Hepatocyte (in vitro differentiated cells): ENCODE measurements around the gene TAF1.

ENCODE experiments used
- CTCF ChIP-seq: fragments of 200-600 bp; sonication (generic); IDR thresholded peaks from 2 replicates; pipeline ENCODE4 v1.5.1; 2016; ENCODE audit warnings: antibody characterized with exemption, mild to moderate bottlenecking; ENCODE audit not compliant: poor library complexity
- EZH2phosphoT487 ChIP-seq: fragments of 200-600 bp; sonication (generic); IDR thresholded peaks from one replicate; pipeline ENCODE4 v1.6.1; 2018; ENCODE audit warnings: antibody characterized with exemption, mild to moderate bottlenecking, low read depth, moderate library complexity; ENCODE audit not compliant: unreplicated experiment, severe bottlenecking

DNA sequence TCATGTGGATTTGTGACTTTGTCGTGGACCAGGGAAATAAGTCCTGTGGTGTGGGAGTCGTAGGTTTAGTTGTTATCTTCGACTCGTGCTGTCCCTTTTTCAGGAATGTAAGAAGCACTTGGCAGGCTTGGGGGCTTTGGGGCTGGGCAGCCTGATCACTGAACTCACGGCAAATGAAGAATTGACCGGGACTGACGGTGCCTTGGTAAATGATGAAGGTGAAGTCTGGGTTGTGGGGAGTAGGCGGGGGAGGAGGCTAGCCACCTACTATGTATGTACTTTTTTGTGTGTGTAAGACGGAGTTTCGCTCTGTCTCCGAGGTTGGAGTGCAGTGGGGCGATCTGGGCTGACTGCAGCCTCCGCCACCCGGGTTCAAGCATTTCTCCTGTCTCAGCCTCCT is 1.2 kb downstream of the TAF1 start:
- TF ChIP-seq CTCF (no peak), EZH2phosphoT487 (no peak)
